ENCODE measurements around the gene ELOVL3. TPM values are rescaled to one million over a fixed set of nuclear protein-coding genes. Genes with fewer than 3 reads are reported as not detected.
A peak's percentile ranks its signal among the peaks of the same experiment; 100 is the strongest.
"Not testable (repeated sequence)": the region's sequence is repeated elsewhere in the genome, so short reads cannot be mapped to it uniquely, and the experiment has no call there.

Gene ELOVL3
- total and polyA plus RNA-seq, 12 donors = 0.35 to 26.3 (median 0.93) TPM; not detected in 2

- H3K9me3 ChIP-seq (replicated peaks in 1 of 3) = no peaks in the 10 kb centered on the region
- peaks cover 25 to 46% of the 10 kb centered on the region in 2 donors for H3K4me1 ChIP-seq (replicated peaks in 1 of 2)
- TF ChIP-seq, protein P1, sequence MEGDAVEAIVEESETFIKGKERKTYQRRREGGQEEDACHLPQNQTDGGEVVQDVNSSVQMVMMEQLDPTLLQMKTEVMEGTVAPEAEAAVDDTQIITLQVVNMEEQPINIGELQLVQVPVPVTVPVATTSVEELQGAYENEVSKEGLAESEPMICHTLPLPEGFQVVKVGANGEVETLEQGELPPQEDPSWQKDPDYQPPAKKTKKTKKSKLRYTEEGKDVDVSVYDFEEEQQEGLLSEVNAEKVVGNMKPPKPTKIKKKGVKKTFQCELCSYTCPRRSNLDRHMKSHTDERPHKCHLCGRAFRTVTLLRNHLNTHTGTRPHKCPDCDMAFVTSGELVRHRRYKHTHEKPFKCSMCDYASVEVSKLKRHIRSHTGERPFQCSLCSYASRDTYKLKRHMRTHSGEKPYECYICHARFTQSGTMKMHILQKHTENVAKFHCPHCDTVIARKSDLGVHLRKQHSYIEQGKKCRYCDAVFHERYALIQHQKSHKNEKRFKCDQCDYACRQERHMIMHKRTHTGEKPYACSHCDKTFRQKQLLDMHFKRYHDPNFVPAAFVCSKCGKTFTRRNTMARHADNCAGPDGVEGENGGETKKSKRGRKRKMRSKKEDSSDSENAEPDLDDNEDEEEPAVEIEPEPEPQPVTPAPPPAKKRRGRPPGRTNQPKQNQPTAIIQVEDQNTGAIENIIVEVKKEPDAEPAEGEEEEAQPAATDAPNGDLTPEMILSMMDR (IDR thresholded peaks at IDR 0.05) = no peak
- no peak for TF ChIP-seq POLR2A (IDR thresholded peaks at IDR 0.05)
- H3K36me3 ChIP-seq (replicated peaks in 1 of 2) = no peaks in the 10 kb centered on the region
- 1 to 3% (median 2%) methylated on average over 4 of the region's 4 CpGs for WGBS, 4 donors
- no peak for DNase-seq
- no peaks in the 10 kb centered on the region for H3K27me3 ChIP-seq
- H3K4me3 ChIP-seq = peak overlapping the region; percentile 68 to 91 (median 78)
- H3K27ac ChIP-seq = peak overlapping the region; percentile 50 to 96 (median 81)
- intact Hi-C loops (cut with DNase I) = no loop called here
Measured at GRCh38 chr10:102245932-102246251, 19.8 kb downstream of the ELOVL3 start.

DNA sequence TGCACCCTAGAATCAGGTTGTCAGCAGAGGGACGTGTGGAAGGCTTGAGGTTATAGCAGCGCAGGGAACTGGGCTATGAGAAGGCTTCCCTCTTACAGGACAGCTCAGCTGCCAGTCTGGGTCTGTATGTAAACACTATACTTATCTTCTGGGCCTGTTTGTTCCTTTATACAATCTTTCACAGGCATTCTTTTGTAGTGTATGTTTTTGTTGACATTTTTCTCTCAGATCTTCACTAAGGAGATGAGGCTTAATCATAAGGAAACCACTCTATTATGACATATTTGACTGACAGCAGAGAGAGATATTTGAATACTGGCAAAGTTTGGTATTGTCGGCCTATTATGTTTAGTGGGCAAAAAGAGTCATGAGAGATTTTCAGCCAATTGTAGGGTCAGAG is 20.2 kb downstream of the ELOVL3 start:
- H3K4me1 ChIP-seq (replicated peaks in 1 of 2) = peaks cover 25 to 42% of the 10 kb centered on the region in 2 donors
- peak overlapping the region in 3 of 4 donors; percentile 73 to 91 (median 83) for H3K4me3 ChIP-seq
- no peaks in the 10 kb centered on the region for H3K36me3 ChIP-seq (replicated peaks in 1 of 2)
- peak overlapping the region in 2 of 5 donors; percentile 80 to 96 for H3K27ac ChIP-seq
- DNase-seq = no peak
- no peak for TF ChIP-seq POLR2A (IDR thresholded peaks at IDR 0.05)
- TF ChIP-seq, protein P1 (IDR thresholded peaks at IDR 0.05) = no peak
- intact Hi-C loops (cut with DNase I) = no loop called here
- H3K27me3 ChIP-seq = no peaks in the 10 kb centered on the region
- H3K9me3 ChIP-seq (replicated peaks in 1 of 3) = no peaks in the 10 kb centered on the region
- WGBS, 4 donors = 9 to 18% (median 17%) methylated on average over 3 of the region's 3 CpGs

DNA sequence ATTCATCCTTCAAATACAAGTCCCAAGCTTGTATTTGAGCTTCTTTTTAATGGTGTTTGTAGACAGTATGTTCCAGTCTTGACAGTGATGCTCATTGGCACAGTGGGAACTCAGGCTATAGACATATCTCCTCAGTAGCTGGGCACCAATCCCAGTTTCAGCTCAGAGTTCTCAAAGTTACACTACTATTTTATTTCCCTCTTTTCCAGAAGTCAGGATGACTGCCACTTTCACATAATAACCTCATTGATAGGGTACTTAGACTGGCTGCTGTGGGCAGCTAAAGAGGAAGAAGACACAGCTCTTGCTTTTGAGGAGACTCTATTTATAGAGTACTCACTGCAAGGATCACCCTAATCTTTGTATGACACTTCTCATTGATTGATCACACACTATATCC is 21.6 kb downstream of the ELOVL3 start:
- DNase-seq = peak in 1 of 7 donors; percentile 21
- TF ChIP-seq, protein P1 (IDR thresholded peaks at IDR 0.05) = no peak
- no peak for TF ChIP-seq POLR2A (IDR thresholded peaks at IDR 0.05)
- H3K9me3 ChIP-seq (replicated peaks in 1 of 3) = no peaks in the 10 kb centered on the region
- no peaks in the 10 kb centered on the region for H3K27me3 ChIP-seq
- peaks cover 25 to 33% of the 10 kb centered on the region in 2 donors for H3K4me1 ChIP-seq (replicated peaks in 1 of 2)
- intact Hi-C loops (cut with DNase I) = no loop called here
- no peaks in the 10 kb centered on the region for H3K36me3 ChIP-seq (replicated peaks in 1 of 2)
- H3K4me3 ChIP-seq = no peak overlapping the region
- H3K27ac ChIP-seq = no peak overlapping the region

DNA sequence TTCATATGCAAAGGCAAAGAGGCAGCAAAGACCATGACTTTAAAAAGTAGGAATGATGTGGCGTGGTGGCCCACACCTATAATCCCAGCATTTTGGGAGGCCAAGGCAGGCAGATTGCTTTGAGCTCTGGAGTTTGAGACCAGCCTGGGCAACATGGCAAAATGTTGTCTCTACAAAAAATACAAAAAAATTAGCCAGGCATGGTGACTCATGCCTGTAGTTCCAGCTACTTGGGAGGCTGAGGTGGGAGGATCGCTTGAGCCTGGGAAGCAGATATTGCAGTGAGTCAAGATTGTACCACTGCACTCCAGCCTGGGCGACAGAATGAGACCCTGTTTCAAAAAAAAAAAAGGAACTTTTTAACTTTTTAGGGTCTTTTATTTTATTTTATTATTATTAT is 26.4 kb downstream of the ELOVL3 start:
- H3K36me3 ChIP-seq (replicated peaks in 1 of 2); H3K9me3 ChIP-seq (replicated peaks in 1 of 3); DNase-seq; H3K4me3 ChIP-seq; H3K27ac ChIP-seq; intact Hi-C loops (cut with DNase I); H3K27me3 ChIP-seq: not testable (repeated sequence)
- WGBS, 4 donors = 93 to 97% (median 94%) methylated on average over 3 of the region's 3 CpGs
- peaks cover 9 to 20% of the 10 kb centered on the region in 2 donors for H3K4me1 ChIP-seq (replicated peaks in 1 of 2)

- Histone ChIP-seq H3K27ac (no peak overlapping the region), H3K36me3 (replicated peaks in 1 of 2) (peaks cover 0 to 7% of the 10 kb centered on the region in 2 donors), H3K9me3 (replicated peaks in 1 of 3) (no peaks in the 10 kb centered on the region), H3K4me3 (no peak overlapping the region), H3K4me1 (replicated peaks in 1 of 2) (peaks cover 0 to 7% of the 10 kb centered on the region in 2 donors), H3K27me3 (no peaks in the 10 kb centered on the region)
- 38 to 50% (median 49%) methylated on average over 1 of the region's 1 CpG for WGBS, 4 donors
- TF ChIP-seq POLR2A (IDR thresholded peaks at IDR 0.05) = no peak
- TF ChIP-seq, protein P1 (IDR thresholded peaks at IDR 0.05) = no peak
- intact Hi-C loops (cut with DNase I) = no loop called here
- DNase-seq = no peak
Measured at GRCh38 chr10:102254426-102254825, 28.3 kb downstream of the ELOVL3 start.

All from adrenal gland (tissue), 12 donors.